ENCODE results near the gene PROM2. TPM values are rescaled to one million over a fixed set of nuclear protein-coding genes. Genes with fewer than 3 reads are reported as not detected.

PROM2 gene
- total RNA-seq, 1 experiment from 2014 or later: 3.1 TPM

DNA sequence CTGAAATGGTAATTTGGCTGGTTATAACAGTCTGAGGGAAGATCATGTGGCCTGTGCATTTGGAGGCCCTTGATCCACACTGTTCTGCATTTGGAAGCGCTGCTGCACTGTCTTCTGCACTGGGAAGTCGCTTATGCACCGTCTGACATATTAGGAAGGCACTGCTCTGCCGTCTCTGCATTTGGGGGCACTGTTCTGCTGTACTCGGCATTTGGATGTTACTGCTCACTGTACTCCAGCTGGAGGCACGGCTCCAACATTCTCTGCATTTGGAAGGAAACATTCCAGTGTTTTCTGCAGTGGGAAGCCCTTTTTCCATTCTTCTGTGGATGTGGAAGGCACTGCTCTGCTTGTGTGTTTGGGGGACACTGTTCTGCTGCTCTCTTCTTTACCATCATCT, 9.6 kb upstream of the PROM2 start:
- no peak overlapping the region for H2BK12ac ChIP-seq (ENCODE audit: insufficient read length, low read depth, low read length)
- no peak overlapping the region for H3K27ac ChIP-seq (ENCODE audit: insufficient read length, low read depth, low read length)
- Mint-ChIP-seq H3K9me3 (peaks cover 0 to 16% of the 10 kb centered on the region in 2 experiments; a peak in 3 of 5 replicates), H3K4me3 (no peak overlapping the region), H3K36me3 (ENCODE audit: insufficient read depth in 1 of 3, low read depth in 3 of 3) (peaks cover 0 to 2% (median 0%) of the 10 kb centered on the region in 3 experiments; a peak in 1 of 7 replicates), H3K27me3 (ENCODE audit: low read depth) (no peaks in the 10 kb centered on the region; the same call in none of the 2 replicates), H3K4me1 (peaks cover 4 to 10% of the 10 kb centered on the region in 2 experiments), H3K27ac (no peak overlapping the region)
- no peak overlapping the region for H3K14ac ChIP-seq (ENCODE audit: insufficient read depth, low read length)
- H3K23me2 ChIP-seq (ENCODE audit: insufficient read length, low read depth, low read length, poor library complexity, severe bottlenecking): no peaks in the 10 kb centered on the region
- H3K27me3 ChIP-seq (ENCODE audit: insufficient read depth, low read length): no peaks in the 10 kb centered on the region
- H3K4ac ChIP-seq (ENCODE audit: low read depth, low read length): no peak overlapping the region
- no peaks in the 10 kb centered on the region for H4K20me1 ChIP-seq (ENCODE audit: control insufficient read depth, insufficient read depth, insufficient read length)
- no peaks in the 10 kb centered on the region for H3K9me3 ChIP-seq (ENCODE audit: control insufficient read depth, low read depth, low read length)
- H3T11ph ChIP-seq (ENCODE audit: low read length): no peak overlapping the region
- H3K4me1 ChIP-seq (ENCODE audit: insufficient read depth, low read length): no peaks in the 10 kb centered on the region
- no peaks in the 10 kb centered on the region for H3K79me1 ChIP-seq (ENCODE audit: insufficient read depth, low read depth, low read length, poor library complexity, severe bottlenecking)
- H2BK20ac ChIP-seq (ENCODE audit: low read depth, low read length, poor library complexity, severe bottlenecking): no peak overlapping the region
- TF ChIP-seq, protein P1, sequence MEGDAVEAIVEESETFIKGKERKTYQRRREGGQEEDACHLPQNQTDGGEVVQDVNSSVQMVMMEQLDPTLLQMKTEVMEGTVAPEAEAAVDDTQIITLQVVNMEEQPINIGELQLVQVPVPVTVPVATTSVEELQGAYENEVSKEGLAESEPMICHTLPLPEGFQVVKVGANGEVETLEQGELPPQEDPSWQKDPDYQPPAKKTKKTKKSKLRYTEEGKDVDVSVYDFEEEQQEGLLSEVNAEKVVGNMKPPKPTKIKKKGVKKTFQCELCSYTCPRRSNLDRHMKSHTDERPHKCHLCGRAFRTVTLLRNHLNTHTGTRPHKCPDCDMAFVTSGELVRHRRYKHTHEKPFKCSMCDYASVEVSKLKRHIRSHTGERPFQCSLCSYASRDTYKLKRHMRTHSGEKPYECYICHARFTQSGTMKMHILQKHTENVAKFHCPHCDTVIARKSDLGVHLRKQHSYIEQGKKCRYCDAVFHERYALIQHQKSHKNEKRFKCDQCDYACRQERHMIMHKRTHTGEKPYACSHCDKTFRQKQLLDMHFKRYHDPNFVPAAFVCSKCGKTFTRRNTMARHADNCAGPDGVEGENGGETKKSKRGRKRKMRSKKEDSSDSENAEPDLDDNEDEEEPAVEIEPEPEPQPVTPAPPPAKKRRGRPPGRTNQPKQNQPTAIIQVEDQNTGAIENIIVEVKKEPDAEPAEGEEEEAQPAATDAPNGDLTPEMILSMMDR (conservative IDR thresholded peaks at IDR 0.05): no peak
- no peak overlapping the region for H2AFZ ChIP-seq (ENCODE audit: low read length)
- H3K4me2 ChIP-seq (ENCODE audit: insufficient read depth, insufficient read length, low read length): no peak overlapping the region
- H3K23ac ChIP-seq (ENCODE audit: insufficient read length, low read depth, low read length): no peak overlapping the region
- no peak overlapping the region for H2BK15ac ChIP-seq (ENCODE audit: low read depth, low read length)
- H2AK5ac ChIP-seq (ENCODE audit: insufficient read length, low read length): no peak overlapping the region
- no peak overlapping the region for H4K91ac ChIP-seq (ENCODE audit: insufficient read length, low read depth, low read length)
- H3K56ac ChIP-seq (ENCODE audit: insufficient read length, low read depth, low read length): no peak overlapping the region
- no peak for DNase-seq
- no peak overlapping the region for H3K18ac ChIP-seq (ENCODE audit: insufficient read length, low read depth, low read length)
- no peak overlapping the region for H4K5ac ChIP-seq (ENCODE audit: insufficient read length, low read depth, low read length)
- no peak overlapping the region for H3K9ac ChIP-seq (ENCODE audit: extremely low read depth, insufficient read length, low read length)
- H4K8ac ChIP-seq (replicated peaks; ENCODE audit: insufficient read length, low read depth, low read length): no peak overlapping the region
- no peak overlapping the region for H2BK5ac ChIP-seq (ENCODE audit: insufficient read length, low read length)
- no CpG with 5 or more reads among the region's 6 CpGs for WGBS (ENCODE audit: extremely low coverage, insufficient read length, low lambda C conversion rate)
- H2BK120ac ChIP-seq (ENCODE audit: low read depth, low read length, poor library complexity, severe bottlenecking): no peak overlapping the region
- H3K79me2 ChIP-seq (ENCODE audit: insufficient read depth, low read length): no peaks in the 10 kb centered on the region
